ENCODE data around the gene TPRG1L. TPM values are rescaled to one million over a fixed set of nuclear protein-coding genes. Genes with fewer than 3 reads are reported as not detected.

Gene TPRG1L
- total and polyA plus RNA-seq, 2 of the 4 experiments (the other 2 are of a cell fraction): 25.3 to 39.5 TPM

GRCh38 chr1:3631320-3632260 lies 6.8 kb downstream of the TPRG1L start:
- intact Hi-C loops (cut with micrococcal nuclease): no loop called here
- no peak for DNase-seq
- dilution Hi-C loops (cut with HindIII; ENCODE audit: low sequenced_read_pairs, unreplicated experiment): no loop called here
- Histone ChIP-seq H4K20me1 (ENCODE audit: insufficient read depth, low read length) (no peaks in the 10 kb centered on the region; the same call in 1 of the 2 replicates), H3K9me1 (ENCODE audit: insufficient read depth, low read length) (no peaks in the 10 kb centered on the region), H3K4me2 (ENCODE audit: low read depth, low read length) (no peak overlapping the region), H2BK15ac (ENCODE audit: low read depth, low read length) (no peak overlapping the region), H3K18ac (ENCODE audit: low read depth, low read length) (no peak overlapping the region), H3K9me3 (ENCODE audit: control insufficient read depth, insufficient read depth, low read length) (no peaks in the 10 kb centered on the region), H3K4me3 (ENCODE audit: insufficient read depth, low read depth, low read length) (no peak overlapping the region), H3K14ac (replicated peaks; ENCODE audit: low read depth, low read length) (no peak overlapping the region), H4K91ac (ENCODE audit: insufficient read depth, low read depth, low read length) (no peak overlapping the region), H3K4ac (ENCODE audit: low read depth, low read length) (no peak overlapping the region), H2BK120ac (ENCODE audit: low read depth, low read length) (no peak overlapping the region), H3K23ac (ENCODE audit: low read depth, low read length) (no peak overlapping the region), H2AFZ (replicated peaks; ENCODE audit: low read length, poor library complexity) (no peak overlapping the region), H3K79me1 (ENCODE audit: low read depth in 1 of 2, low read length in 2 of 2) (no peaks in the 10 kb centered on the region), H2AK9ac (replicated peaks; ENCODE audit: low read depth, low read length, poor library complexity) (no peak overlapping the region), H3K27me3 (ENCODE audit: control insufficient read depth, insufficient read depth, low read length) (no peaks in the 10 kb centered on the region), H3K27ac (ENCODE audit: insufficient read depth, low read length) (no peak overlapping the region), H4K8ac (ENCODE audit: low read depth in 2 of 2, low read length in 2 of 2) (no peak overlapping the region), H3K36me3 (ENCODE audit: control insufficient read depth, insufficient read depth, low read length) (peaks cover 70% of the 10 kb centered on the region), H3K56ac (ENCODE audit: extremely low read depth, insufficient read depth, low read length) (no peak overlapping the region), H3K9ac (ENCODE audit: low read depth, low read length) (no peak overlapping the region), H2AK5ac (ENCODE audit: low read depth, low read length) (no peak overlapping the region), H2BK20ac (ENCODE audit: low read depth, low read length) (no peak overlapping the region), H3K4me1 (ENCODE audit: control insufficient read depth, insufficient read depth, low read length) (no peaks in the 10 kb centered on the region), H4K5ac (ENCODE audit: low read depth, low read length) (no peak overlapping the region), H2BK5ac (ENCODE audit: low read depth, low read length, poor library complexity, severe bottlenecking) (no peak overlapping the region)
- WGBS, 2 experiments (ENCODE audit: extremely low coverage in 2 of 2, insufficient read length in 1 of 2): 91% methylated on average over 20 of the region's 36 CpGs; no CpG with 5 or more reads in 1 of the 2 experiments
- no peak for ATAC-seq (ENCODE audit: low read depth)
- BruUV-seq (replicated peaks): no TSS peak
- TF ChIP-seq, protein P1, sequence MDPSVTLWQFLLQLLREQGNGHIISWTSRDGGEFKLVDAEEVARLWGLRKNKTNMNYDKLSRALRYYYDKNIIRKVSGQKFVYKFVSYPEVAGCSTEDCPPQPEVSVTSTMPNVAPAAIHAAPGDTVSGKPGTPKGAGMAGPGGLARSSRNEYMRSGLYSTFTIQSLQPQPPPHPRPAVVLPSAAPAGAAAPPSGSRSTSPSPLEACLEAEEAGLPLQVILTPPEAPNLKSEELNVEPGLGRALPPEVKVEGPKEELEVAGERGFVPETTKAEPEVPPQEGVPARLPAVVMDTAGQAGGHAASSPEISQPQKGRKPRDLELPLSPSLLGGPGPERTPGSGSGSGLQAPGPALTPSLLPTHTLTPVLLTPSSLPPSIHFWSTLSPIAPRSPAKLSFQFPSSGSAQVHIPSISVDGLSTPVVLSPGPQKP (IDR thresholded peaks at IDR 0.05; ENCODE audit: borderline replicate concordance, low read depth, low read length): no peak
- TF ChIP-seq RCOR1 (IDR thresholded peaks at IDR 0.05; ENCODE audit: insufficient replicate concordance, low read length) (no peak), SMC3 (IDR thresholded peaks at IDR 0.05; ENCODE audit: low read depth, low read length) (no peak), FOS (IDR thresholded peaks at IDR 0.05; ENCODE audit: low read depth, low read length) (no peak), CEBPB (IDR thresholded peaks at IDR 0.05; ENCODE audit: low read depth, low read length) (no peak), RFX5 (IDR thresholded peaks at IDR 0.05; ENCODE audit: low read depth, low read length) (no peak), USF2 (IDR thresholded peaks at IDR 0.05; ENCODE audit: low read depth, low read length) (no peak), BHLHE40 (IDR thresholded peaks at IDR 0.05; ENCODE audit: low read depth, low read length) (no peak), MAFK (IDR thresholded peaks at IDR 0.05; ENCODE audit: low read depth, low read length) (no peak), RAD21 (IDR thresholded peaks at IDR 0.05; ENCODE audit: low read length) (no peak)
- ChIA-PET CTCF (interaction anchor here (1.0 kb wide), 1 partner anchor 186 kb away, joined by 6 read pairs; no protein-coding TSS in a partner anchor), POLR2A (ENCODE audit: unreplicated experiment) (no interaction called here)
- in situ Hi-C loops (cut with MboI; ENCODE audit: low sequenced_read_pairs): no loop called here

Data from IMR-90 (cell line).